HepG2 (cell line): ENCODE data around the gene LRRC55. TPM values are rescaled to one million over a fixed set of nuclear protein-coding genes. Genes with fewer than 3 reads are reported as not detected.

Source experiments
- ATAC-seq: fragments of 200-7000 bp; cut with Tn5 transposase; 3 replicates; pipeline ENCODE4 v1.9.1; 2020; ENCODE audit warnings: mild to moderate bottlenecking, moderate library complexity
- BruUV-seq: library from RNA; stranded (reverse); fragments of 400-500 nt; replicated peaks from 2 replicates; lab custom pipeline; 2021; lab: Mats Ljungman, UMichigan
- CTCF ChIA-PET: fragments of 300-600 bp; formaldehyde crosslinking; extraction: SDS; loops from one replicate; lab custom pipeline; 2021; ENCODE audit warnings: low total read pairs, inconsistent platforms, low intra/inter-chr PET ratio; lab: Yijun Ruan, JAX
- POLR2A ChIA-PET: fragments of 350-600 bp; sonication (Branson Sonifier 250); formaldehyde crosslinking; loops from one replicate; lab custom pipeline; 2020; ENCODE audit warnings: antibody characterized with exemption, inconsistent platforms; lab: Yijun Ruan, JAX
- DNase-seq: peaks from one replicate; pipeline ENCODE4 v3.0.0-alpha.2; 2015; ENCODE audit warnings: low spot score
- FAIRE-seq: peaks from 3 replicates; lab custom pipeline; 2011; peaks lifted over from hg19 to GRCh38; lab: Jason Lieb, UNC
- H2AFZ ChIP-seq: one replicate; pipeline ENCODE4 v1.6.1; 2011; ENCODE audit warnings: low read length, inconsistent platforms
- H3K27ac ChIP-seq: fragments of 300-600 bp; 3 replicates; pipeline ENCODE4 v1.8.0; 2011; ENCODE audit warnings: mixed run types, mild to moderate bottlenecking, mixed read lengths, low read length, inconsistent platforms; ENCODE audit not compliant: insufficient read depth; ENCODE audit errors: extremely low read length
- H3K27me3 ChIP-seq, 2 experiments: fragments of 200-600 bp in 1 of 2; 2 replicates in 1 of 2; 3 replicates in 1 of 2; pipeline versions ENCODE4 v1.6.0 to v1.8.0; 2011; ENCODE audit warnings: low read length in 2 of 2, mild to moderate bottlenecking in 2 of 2, moderate library complexity in 2 of 2, inconsistent platforms in 1 of 2; ENCODE audit not compliant: insufficient read depth in 2 of 2, control insufficient read depth in 1 of 2
- H3K36me3 ChIP-seq, 2 experiments: fragments of 200-600 bp in 1 of 2; replicated peaks in 1 of 2; 2 replicates in 1 of 2; 3 replicates in 1 of 2; pipeline versions ENCODE4 v1.5.1 to v1.8.0; 2011; ENCODE audit warnings: low read length in 2 of 2, inconsistent platforms in 1 of 2; ENCODE audit not compliant: insufficient read depth in 2 of 2, control insufficient read depth in 1 of 2
- H3K4me1 ChIP-seq: 2 replicates; pipeline ENCODE4 v1.5.1; 2012; ENCODE audit warnings: low read length, inconsistent platforms; ENCODE audit not compliant: insufficient read depth
- H3K4me2 ChIP-seq: 2 replicates; pipeline ENCODE4 v1.6.0; 2011; ENCODE audit warnings: low read depth, low read length, inconsistent platforms
- H3K4me3 ChIP-seq, 3 experiments: fragments of 200-600 bp in 1 of 3; sonication (generic), shearing (Covaris generic) in 1 of 3; replicated peaks in 1 of 3; 2 replicates each; pipeline ENCODE4 v1.5.1; 2011 to 2016; ENCODE audit warnings: low read length in 3 of 3, inconsistent platforms in 2 of 3, low read depth in 2 of 3, mild to moderate bottlenecking in 2 of 3, control low read depth in 1 of 3, mixed read lengths in 1 of 3; ENCODE audit not compliant: insufficient read depth in 1 of 3
- H3K79me2 ChIP-seq: one replicate; pipeline ENCODE4 v1.6.1; 2011; ENCODE audit warnings: low read length, inconsistent platforms; ENCODE audit not compliant: insufficient read depth
- H3K9ac ChIP-seq: 2 replicates; pipeline ENCODE4 v1.6.0; 2011; ENCODE audit warnings: mild to moderate bottlenecking, low read depth, low read length, inconsistent platforms; ENCODE audit not compliant: insufficient read depth
- H3K9me3 ChIP-seq: 2 replicates; pipeline ENCODE4 v1.5.1; 2012; ENCODE audit warnings: mild to moderate bottlenecking, low read length
- H4K20me1 ChIP-seq: 2 replicates; pipeline ENCODE4 v1.6.0; 2011; ENCODE audit warnings: inconsistent platforms, mild to moderate bottlenecking, low read length, moderate library complexity; ENCODE audit not compliant: insufficient read depth
- ARNTL ChIP-seq: sonication (generic); formaldehyde crosslinking; IDR thresholded peaks from 2 replicates; pipeline ENCODE4 v1.4.0; 2020; ENCODE audit warnings: mild to moderate bottlenecking, missing genetic modification reagents
- ATM ChIP-seq: fragments of 450-650 bp; IDR thresholded peaks from 2 replicates; pipeline ENCODE4 v1.7.1; 2017; ENCODE audit warnings: mild to moderate bottlenecking, borderline replicate concordance
- DPF2 ChIP-seq: sonication (generic); formaldehyde crosslinking; IDR thresholded peaks from 2 replicates; pipeline ENCODE4 v1.4.0; 2020; ENCODE audit warnings: mild to moderate bottlenecking, low read depth, missing genetic modification reagents, borderline replicate concordance
- EHMT2 ChIP-seq: fragments of 200-600 bp; sonication (generic); IDR thresholded peaks from 2 replicates; pipeline ENCODE4 v1.7.0; 2017; ENCODE audit warnings: antibody characterized with exemption, low read depth, low read length, borderline replicate concordance
- HHEX ChIP-seq: IDR thresholded peaks from 2 replicates; pipeline ENCODE4 v1.6.1; 2016; ENCODE audit warnings: control low read depth
- JUND ChIP-seq: sonication (generic); formaldehyde crosslinking; IDR thresholded peaks from 2 replicates; pipeline ENCODE4 v1.8.0; 2022; ENCODE audit warnings: mild to moderate bottlenecking, missing genetic modification reagents
- KMT2B ChIP-seq: IDR thresholded peaks from 2 replicates; pipeline ENCODE4 v1.6.1; 2016; ENCODE audit warnings: missing genetic modification reagents, missing compliant biosample characterization
- MAFG ChIP-seq: sonication (generic); formaldehyde crosslinking; IDR thresholded peaks from 2 replicates; pipeline ENCODE4 v1.5.1; 2020; ENCODE audit warnings: mild to moderate bottlenecking, missing genetic modification reagents
- NCOA2 ChIP-seq: sonication (generic); formaldehyde crosslinking; IDR thresholded peaks from 2 replicates; pipeline ENCODE4 v1.8.0; 2022; ENCODE audit warnings: inconsistent platforms
- PHF20 ChIP-seq: sonication (generic); formaldehyde crosslinking; IDR thresholded peaks from 2 replicates; pipeline ENCODE4 v1.5.0; 2020; ENCODE audit warnings: mild to moderate bottlenecking, missing genetic modification reagents
- PRPF4 ChIP-seq: fragments of 200-400 bp; formaldehyde crosslinking; IDR thresholded peaks from 2 replicates; pipeline ENCODE4 v1.6.1; 2016; ENCODE audit warnings: low read length, low read depth; ENCODE audit not compliant: poor library complexity, severe bottlenecking
- ZNF33B ChIP-seq: sonication (generic); formaldehyde crosslinking; IDR thresholded peaks from 2 replicates; pipeline ENCODE4 v1.5.1; 2020; ENCODE audit warnings: mild to moderate bottlenecking, missing genetic modification reagents
- ZNF563 ChIP-seq: sonication (generic); formaldehyde crosslinking; IDR thresholded peaks from 2 replicates; pipeline ENCODE4 v1.8.0; 2022; ENCODE audit warnings: mild to moderate bottlenecking, moderate library complexity, missing genetic modification reagents
- ZNF75D ChIP-seq: sonication (generic); formaldehyde crosslinking; IDR thresholded peaks from 2 replicates; pipeline ENCODE4 v1.8.1; 2023; ENCODE audit warnings: missing genetic modification reagents, mild to moderate bottlenecking, borderline replicate concordance
- WGBS: methylation state at CpG from one replicate; pipeline ENCODE4 v1.1.6; 2017; ENCODE audit warnings: low lambda C conversion rate; 5-methylcytosine and 5-hydroxymethylcytosine counted together
- in situ Hi-C: cut with HindIII; loops from 2 replicates; pipeline ENCODE4 v1.10.0; 2017; ENCODE audit warnings: low pct_unique_long_range_greater_than_20kb; ENCODE audit not compliant: extremely low pct_ligation_motif_present
- intact Hi-C: fragments of 100-400 bp; cut with micrococcal nuclease; formaldehyde crosslinking; loops from one replicate; pipeline ENCODE4 v1.10.0; 2022; ENCODE audit not compliant: unreplicated experiment
- polyA plus RNA-seq, 8 experiments: library from polyadenylated mRNA; depleted of rRNA in 3 of 8; stranded (reverse) in 7 of 8; unstranded in 1 of 8; fragments of >200 nt; fragmentation: Illumina TruSeq in 4 of 8; extraction: Trizol in 4 of 8; gene quantifications; 2 replicates each; pipeline versions ENCODE4 v1.2.1 to v1.2.3, GENCODE V29; 2011 to 2016; ENCODE audit warnings: low read depth in 4 of 8, missing spikeins in 1 of 8, mixed read lengths in 1 of 8; ENCODE audit not compliant: insufficient read depth in 1 of 8
- total RNA-seq, 5 experiments: library from RNA; depleted of rRNA; stranded (reverse); fragments of >200 nt; fragmentation: Illumina TruSeq; extraction: Trizol; gene quantifications; 2 replicates each; pipeline ENCODE4 v1.2.3, GENCODE V29; 2016; ENCODE audit warnings: low read depth in 1 of 5
- TF ChIP-seq, protein P1 (sequence below): sonication (generic); formaldehyde crosslinking; IDR thresholded peaks from 2 replicates; pipeline ENCODE4 v1.4.0; 2020; ENCODE audit warnings: missing genetic modification reagents
- TF ChIP-seq, protein P2 (sequence below): sonication (generic); formaldehyde crosslinking; conservative IDR thresholded peaks from 2 replicates; pipeline ENCODE4 v1.5.0; 2020; ENCODE audit warnings: missing genetic modification reagents

Gene LRRC55
- total and polyA plus RNA-seq, 2 of the 13 experiments (the other 11 are each of a cell fraction or from before 2014, with no cell fraction given) = not detected

DNA sequence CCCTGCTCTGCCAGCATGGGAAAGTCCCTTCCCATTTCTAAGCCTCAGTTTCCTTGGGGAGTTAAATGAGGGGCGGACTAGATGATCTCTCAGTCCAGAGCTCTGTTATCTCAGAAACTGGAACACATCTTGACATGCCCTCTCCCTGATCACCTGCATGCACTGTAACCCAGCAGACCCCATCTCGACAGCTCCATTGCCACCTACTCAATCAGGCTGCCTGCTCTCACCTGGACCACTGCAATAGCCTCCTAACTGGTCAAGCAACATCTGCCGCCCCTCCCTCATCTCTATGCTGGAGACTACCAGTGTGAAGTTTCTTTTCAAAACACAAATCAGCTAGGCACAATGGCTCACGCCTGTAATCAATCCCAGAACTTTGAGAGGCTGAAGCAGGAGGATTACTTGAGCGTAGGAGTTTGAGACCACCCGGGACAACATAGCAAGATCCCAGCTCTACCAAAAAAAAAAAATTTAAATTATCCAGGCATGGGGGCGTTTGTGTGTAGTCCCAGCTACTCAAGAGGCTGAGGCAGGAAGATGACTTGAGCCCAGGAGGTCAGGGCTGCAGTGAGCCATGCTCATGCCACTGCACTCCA, 22.2 kb downstream of the LRRC55 start:
- no peaks in the 10 kb centered on the region for H3K79me2 ChIP-seq
- H3K27me3 ChIP-seq = peaks cover 1 to 28% of the 10 kb centered on the region in 2 experiments; a peak in 3 of 5 replicates
- no peak overlapping the region for H3K4me3 ChIP-seq
- POLR2A ChIA-PET = no interaction called here
- no peak overlapping the region for H2AFZ ChIP-seq
- no peaks in the 10 kb centered on the region for H4K20me1 ChIP-seq
- H3K36me3 ChIP-seq = no peaks in the 10 kb centered on the region
- no peak overlapping the region for H3K9ac ChIP-seq
- WGBS = 17% methylated on average over 7 of the region's 7 CpGs
- ATAC-seq = no peak
- no peak for FAIRE-seq
- in situ Hi-C loops = no loop called here
- BruUV-seq = no TSS peak
- CTCF ChIA-PET = no interaction called here
- H3K9me3 ChIP-seq = no peaks in the 10 kb centered on the region
- TF ChIP-seq ZNF563 (CRISPR knock-in tag) (no peak), KMT2B (CRISPR knock-in tag) (no peak), PHF20 (CRISPR knock-in tag) (no peak), PRPF4 (no peak), NCOA2 (CRISPR knock-in tag) (no peak), HHEX (no peak), DPF2 (CRISPR knock-in tag) (no peak), ZNF75D (no peak), ARNTL (CRISPR knock-in tag) (no peak), MAFG (CRISPR knock-in tag) (no peak), ZNF33B (CRISPR knock-in tag) (no peak), ATM (no peak), EHMT2 (no peak), JUND (CRISPR knock-in tag) (no peak)
- TF ChIP-seq, protein P1, sequence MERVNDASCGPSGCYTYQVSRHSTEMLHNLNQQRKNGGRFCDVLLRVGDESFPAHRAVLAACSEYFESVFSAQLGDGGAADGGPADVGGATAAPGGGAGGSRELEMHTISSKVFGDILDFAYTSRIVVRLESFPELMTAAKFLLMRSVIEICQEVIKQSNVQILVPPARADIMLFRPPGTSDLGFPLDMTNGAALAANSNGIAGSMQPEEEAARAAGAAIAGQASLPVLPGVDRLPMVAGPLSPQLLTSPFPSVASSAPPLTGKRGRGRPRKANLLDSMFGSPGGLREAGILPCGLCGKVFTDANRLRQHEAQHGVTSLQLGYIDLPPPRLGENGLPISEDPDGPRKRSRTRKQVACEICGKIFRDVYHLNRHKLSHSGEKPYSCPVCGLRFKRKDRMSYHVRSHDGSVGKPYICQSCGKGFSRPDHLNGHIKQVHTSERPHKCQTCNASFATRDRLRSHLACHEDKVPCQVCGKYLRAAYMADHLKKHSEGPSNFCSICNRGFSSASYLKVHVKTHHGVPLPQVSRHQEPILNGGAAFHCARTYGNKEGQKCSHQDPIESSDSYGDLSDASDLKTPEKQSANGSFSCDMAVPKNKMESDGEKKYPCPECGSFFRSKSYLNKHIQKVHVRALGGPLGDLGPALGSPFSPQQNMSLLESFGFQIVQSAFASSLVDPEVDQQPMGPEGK (CRISPR knock-in tag) = no peak
- TF ChIP-seq, protein P2, sequence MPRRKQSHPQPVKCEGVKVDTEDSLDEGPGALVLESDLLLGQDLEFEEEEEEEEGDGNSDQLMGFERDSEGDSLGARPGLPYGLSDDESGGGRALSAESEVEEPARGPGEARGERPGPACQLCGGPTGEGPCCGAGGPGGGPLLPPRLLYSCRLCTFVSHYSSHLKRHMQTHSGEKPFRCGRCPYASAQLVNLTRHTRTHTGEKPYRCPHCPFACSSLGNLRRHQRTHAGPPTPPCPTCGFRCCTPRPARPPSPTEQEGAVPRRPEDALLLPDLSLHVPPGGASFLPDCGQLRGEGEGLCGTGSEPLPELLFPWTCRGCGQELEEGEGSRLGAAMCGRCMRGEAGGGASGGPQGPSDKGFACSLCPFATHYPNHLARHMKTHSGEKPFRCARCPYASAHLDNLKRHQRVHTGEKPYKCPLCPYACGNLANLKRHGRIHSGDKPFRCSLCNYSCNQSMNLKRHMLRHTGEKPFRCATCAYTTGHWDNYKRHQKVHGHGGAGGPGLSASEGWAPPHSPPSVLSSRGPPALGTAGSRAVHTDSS (CRISPR knock-in tag) = no peak
- TF ChIP-seq, all 625 proteins: peak for 0
- Histone ChIP-seq H3K27ac (no peak overlapping the region), H3K4me2 (no peak overlapping the region), H3K4me1 (no peaks in the 10 kb centered on the region)
- intact Hi-C loops = no loop called here
- no peak for DNase-seq
